Glomerular endothelial cell (primary cell): ENCODE measurements around the gene THSD7A. TPM values are rescaled to one million over a fixed set of nuclear protein-coding genes. Genes with fewer than 3 reads are reported as not detected.
"Not testable (repeated sequence)": the region's sequence is repeated elsewhere in the genome, so short reads cannot be mapped to it uniquely, and the experiment has no call there.

Source experiments
- DNase-seq: peaks from one replicate; pipeline ENCODE4 v3.0.0-alpha.2; 2011; ENCODE audit warnings: low read depth, low spot score; ENCODE audit errors: extremely low read depth
- total RNA-seq: library from RNA; depleted of rRNA; stranded (reverse); fragments of >200 nt; gene quantifications from 2 replicates; pipeline ENCODE4 v1.2.3, GENCODE V29; 2015

The THSD7A gene
- total RNA-seq, 1 donor from 2014 or later, result 31.6 TPM

DNA sequence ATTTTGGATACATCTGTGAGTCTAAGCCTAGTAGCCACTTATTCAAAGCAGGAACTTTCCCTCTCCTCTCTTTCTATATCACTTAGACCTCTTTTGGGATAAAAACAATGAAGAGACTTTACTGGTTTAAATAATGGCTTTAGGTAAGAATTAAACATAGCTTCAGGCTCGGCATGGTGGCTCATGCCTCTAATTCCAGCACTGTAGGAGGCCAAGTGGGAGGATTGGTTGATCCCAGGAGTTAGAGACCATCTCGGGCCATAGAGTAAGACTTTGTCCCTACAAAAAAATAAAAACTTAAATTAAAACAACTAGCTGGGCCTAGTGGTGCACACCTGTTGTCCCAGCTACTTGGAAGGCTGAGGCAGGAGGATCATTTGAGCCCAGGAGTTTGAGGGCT lies 304.3 kb downstream of the THSD7A start:
- no peak for DNase-seq

DNA sequence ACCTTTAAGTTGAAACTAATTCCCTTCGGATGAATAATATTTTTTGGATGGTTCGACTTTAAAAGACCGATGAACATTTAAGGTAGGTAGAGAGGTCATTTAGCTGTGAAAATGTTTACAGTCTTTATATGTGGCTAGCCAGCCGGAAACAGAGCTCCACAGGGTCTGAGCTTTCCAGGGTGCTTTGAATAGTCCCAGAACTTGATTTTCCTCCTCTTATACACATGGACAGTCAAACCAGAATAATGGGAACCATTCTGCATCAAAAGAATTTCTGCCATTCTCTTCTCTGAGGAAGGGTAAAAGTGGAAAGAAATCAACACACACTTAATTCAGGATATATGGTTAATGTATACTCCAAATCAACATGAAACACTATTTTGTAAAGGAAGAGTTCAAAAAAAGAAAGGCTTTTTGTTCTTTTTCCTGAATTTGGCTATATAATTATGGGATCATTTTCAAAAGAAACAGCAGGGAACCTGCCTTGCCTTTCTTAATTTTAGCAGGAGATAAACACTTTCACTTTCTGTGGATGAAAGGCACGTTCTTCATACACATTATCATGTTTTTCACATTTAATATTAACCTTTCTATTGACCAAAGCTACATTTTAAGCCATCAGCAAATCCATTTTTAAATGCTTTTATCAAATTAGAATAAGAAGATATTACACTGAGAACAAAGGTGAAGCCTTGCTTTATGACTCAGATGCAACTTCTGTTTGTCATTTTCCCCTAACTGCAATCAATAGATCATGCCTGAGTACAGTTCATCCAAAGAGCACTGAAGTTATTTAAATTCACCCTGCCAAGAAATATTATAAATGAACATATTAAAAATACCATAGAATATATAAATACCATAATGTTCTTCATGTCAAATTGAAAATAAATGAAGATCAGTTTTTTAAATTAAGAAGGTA lies 307.3 kb downstream of the THSD7A start:
- no peak for DNase-seq

DNA sequence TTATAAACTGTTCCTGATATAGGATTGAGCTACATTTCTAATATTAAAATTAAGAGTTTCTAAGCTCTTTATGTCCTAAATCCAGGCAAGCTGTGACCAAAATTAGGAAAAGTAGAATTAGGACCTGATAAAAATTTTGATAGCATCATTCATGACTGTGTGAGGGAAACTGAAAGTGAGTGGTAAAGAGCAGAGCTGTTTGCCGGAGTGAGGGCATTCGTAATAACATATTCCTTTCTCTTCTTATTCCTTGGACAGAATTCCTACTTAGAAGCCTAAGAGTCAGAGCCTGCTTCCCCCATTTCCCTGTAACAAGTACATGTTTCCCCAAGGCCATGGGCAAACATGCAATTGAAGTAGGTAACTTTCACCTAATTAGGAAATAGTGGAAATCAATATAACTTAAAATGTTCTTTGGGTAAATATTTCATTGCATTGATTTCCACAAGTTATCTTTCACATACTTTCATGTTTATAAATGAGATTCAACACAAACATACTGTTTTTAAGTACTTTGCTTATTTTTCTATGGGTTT lies 310.0 kb downstream of the THSD7A start:
- DNase-seq, result not testable (repeated sequence)

DNA sequence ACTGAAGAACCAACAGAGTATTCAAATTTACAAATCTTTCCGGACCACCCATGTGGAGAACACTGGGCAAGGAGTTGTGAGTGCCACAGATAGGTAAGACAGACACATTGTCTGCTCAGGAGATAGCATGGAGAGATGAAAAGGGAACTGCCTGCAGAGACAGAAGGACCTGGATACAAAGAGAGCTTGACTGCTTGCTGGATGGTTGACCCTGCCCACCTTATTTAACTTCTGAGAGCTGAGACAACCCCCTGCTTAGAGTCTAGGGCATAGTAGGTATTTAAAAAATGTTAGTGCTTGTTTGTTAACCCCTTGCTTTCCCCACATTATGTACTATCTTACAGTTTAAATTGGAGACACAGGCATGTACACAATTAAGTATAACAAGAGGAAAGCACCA lies 314.1 kb downstream of the THSD7A start:
- no peak for DNase-seq

DNA sequence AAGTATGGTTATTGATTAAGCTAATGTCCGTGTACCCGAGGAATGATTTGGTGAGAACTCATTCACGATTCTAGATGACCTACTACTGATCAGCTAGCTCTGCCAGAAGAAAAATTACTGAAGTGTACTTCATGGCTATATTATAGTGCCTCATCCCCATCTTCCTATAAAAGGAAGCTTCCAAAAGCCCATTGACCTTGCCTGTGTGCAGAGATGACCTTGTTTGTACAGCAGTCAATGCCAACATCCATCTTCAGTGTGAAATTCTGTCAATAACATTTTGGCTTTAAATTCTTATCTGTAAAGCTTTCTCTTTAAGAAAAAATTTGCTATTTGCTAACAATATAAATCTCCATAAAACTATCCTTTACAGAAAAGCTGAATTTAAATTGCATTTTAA lies 315.7 kb downstream of the THSD7A start:
- no peak for DNase-seq

DNA sequence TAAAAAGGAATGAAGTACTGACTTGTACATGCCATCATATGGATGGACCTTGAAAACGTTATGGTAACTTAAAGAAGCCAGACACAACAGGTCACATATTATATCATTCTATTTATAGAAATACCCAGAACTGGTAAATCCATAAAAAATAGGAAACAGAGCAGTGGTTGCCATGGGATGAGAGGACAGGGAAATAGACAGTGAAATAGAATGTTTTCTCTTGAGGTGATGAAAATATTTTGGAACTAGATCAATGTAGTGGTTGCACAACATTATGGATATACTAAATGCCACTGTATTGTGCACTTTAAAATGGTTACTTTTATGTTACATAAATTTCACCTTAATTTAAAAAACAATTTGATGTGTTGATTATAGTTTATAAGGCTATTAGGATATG lies 318.5 kb downstream of the THSD7A start:
- no peak for DNase-seq

DNA sequence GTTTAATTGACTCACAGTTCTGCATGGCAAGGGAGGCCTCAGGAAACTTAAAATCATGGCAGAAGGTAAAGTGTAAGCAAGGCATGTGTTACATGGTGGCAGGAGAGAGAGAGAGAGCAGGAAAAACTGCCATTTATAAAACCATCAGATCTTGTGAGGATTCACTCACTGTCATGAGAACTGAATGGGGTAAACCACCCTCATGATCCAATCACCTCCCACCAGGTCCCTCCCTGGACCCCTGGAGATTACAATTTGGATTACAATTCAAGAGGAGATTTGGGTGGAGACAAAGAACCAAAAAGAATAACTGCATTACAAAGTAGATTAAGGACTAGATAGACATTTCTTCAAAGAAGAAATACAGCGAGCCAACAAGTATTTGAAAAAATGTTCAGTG lies 324.1 kb downstream of the THSD7A start:
- no peak for DNase-seq

DNA sequence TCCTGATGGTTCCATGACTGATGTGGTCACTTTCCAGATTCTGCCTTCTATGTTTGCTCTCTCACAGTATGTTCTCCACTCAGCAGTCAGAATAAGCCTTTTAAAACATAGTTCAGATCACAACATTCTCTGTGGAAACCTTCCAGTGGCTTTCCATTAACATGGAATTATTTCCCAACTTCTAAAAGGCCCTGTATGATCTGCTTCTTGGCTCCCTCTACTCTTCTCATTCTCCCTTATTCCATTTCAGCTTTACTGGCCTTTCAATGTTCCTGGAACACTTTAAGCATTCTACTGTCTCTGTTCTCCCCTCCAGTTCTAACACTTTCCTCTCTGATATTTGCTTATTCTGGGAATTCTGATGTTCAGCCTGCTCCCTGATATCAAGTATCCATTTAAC lies 325.6 kb downstream of the THSD7A start:
- no peak for DNase-seq

DNA sequence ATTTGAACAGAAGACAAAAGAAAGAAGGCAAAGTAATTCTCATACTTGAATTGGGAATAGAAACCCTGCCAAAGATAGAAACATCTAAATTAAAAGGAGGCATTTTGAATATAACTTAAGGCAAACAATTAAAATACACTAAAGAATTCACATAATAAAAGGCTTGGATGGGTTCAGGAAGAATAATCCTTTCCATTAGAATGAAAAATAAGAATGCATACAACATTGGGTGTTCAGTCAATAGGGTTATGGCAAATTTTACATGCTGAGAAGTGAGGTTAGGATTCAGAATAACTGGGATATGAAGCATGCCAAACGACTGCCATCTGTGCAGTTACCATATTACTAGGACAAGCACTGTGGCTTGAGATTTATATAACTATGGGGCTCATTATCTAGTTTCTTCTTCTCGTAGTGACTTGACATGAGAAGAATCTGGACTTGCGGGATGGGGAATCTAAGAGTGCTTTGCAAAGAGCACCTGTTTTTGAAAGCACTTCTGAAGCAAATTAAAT lies 326.5 kb downstream of the THSD7A start:
- DNase-seq, result no peak

DNA sequence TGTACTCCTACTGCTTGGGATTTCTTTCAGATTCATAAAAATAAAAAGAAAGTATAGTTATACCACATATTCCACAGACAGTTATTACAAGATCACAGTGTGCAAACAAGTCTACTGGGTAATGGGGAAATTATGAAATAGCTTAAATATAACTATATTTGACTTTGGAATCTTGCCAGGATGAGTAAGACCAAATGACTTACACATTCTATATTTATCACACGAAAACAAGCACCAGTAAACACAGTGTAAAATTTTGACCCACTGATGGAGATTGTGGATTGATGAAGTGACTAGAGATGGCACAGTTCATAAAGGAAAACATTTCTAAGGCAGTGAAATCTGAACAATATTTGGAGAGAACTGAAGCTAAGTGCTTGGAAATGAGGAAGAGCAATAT lies 339.7 kb downstream of the THSD7A start:
- no peak for DNase-seq

DNA sequence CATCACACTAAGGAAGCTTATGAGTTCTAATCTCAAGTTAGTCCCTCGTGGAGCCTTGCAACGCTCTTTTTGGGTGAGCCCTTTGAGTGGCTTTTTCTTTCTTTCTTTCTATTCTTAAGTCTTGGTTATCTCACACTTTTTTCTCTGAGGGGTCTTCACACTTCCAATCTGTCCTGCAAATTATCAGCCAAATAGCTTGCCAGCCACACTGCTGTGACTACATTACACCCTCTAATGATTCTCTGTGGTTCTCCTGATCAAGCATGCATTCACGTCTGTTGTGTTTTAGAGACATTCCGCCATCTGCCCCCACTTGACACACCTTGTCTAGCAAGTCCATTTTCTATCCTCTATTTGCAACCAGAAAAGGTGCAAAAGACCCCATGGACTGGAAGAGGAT lies 340.2 kb downstream of the THSD7A start:
- DNase-seq, result no peak

DNA sequence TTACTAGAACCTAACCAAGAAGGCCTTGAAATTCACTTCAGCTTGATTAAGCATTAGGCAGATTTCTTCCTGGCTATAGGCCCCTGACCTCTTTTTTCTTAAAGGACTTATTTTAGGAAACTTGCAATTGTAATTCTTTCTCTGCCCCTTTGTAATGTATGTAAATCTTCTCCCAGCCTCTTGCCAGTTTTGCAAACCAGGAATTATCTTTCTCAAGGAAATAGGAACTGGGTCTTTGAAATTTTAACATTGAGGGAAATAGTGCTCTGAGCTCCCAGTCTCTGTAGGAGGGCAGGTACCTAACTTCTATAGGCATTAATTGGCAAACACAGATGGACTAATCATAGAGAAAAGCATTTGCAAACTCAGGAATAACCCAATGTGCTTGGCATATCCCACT lies 342.7 kb downstream of the THSD7A start:
- no peak for DNase-seq

DNA sequence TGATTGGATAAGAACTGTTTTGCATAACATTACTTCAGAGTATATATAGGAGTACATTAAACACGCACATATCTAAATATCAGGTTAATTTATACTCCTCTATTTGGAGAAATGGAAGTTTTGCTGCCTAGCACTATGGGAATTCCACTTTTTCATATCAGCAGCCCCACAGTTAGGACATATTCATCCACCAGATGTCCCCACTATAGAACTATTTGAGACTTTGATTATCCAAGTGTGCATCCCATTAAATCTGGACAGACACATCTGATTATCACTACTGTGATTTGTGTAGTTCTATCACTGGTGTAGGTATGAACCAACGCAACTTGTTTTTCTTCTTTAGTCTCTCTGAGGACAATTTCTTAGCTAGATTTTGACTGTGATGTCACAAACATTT lies 345.7 kb downstream of the THSD7A start:
- DNase-seq, result no peak

DNA sequence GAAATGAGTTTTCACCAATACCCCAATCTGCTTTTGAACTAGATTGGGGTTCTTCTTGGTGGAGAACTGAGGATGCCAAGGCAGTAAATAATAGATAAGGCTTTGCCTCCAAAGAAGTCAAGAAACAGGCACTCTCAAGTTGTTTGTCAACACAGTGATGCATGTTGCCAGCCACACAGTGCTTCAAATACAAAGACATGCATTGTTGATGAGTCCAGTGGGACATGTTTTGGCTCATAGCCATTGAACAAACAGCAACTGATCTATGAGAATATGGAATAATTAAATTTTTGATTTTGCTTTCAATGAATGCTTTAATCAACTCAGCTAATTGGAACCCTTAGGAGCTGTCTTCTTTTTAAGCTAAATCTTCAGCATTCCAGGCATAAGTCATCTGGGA lies 346.4 kb downstream of the THSD7A start:
- DNase-seq, result no peak

DNA sequence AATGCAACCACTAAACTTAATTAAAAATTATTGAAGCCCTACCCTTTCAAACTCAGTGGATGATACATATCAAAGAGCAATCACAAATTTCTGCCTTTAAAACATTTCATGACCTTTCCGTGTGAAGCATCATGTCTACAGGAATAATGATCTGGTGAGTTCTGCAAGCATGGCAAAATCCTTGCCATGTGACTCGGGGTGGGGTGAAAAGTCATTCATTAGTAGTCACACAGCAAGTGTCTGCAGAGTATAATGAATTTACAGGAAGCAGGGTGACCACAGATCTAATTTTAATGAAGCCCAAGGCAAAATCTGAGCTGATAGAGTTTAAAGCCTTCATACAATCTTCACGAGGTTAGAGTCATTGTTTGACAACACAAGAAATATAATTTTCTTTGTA lies 351.9 kb downstream of the THSD7A start:
- DNase-seq, result no peak

DNA sequence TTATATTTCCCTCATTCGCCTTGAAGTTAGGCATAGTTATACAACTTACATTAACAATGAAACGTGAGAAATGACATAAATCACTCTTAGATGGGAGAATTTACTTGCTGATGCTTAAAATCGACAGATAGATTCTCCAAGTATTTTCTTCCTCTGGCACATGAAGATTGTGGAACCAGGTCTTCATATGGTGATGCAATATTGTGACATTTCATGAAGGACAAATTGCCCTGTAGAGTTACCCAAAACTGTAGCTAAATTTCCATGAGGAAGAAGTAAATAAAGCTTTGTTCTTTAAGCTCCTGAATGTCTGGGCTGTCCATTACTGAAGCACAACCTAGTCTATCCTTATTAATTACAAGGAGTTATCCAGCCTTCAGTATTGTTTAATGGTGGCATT lies 353.1 kb downstream of the THSD7A start:
- DNase-seq, result no peak

DNA sequence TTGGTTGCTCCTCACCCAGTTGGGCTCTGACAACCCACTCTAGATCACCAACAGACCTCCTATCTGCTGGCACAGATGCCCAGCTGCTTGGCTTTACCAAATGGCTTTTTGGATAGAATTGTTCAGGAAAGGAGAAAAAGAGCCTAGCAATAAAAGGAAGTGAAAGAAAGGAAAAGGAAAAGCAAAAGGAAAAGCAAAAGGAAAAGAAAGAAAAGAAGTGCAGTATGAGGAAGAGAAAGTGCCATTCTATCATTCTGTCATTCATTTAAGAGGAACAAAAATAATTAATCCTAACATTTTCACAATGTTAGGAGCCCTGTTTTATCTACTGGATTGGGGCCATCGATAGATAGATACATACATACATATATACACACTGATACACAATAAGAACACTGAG lies 353.6 kb downstream of the THSD7A start:
- no peak for DNase-seq

DNA sequence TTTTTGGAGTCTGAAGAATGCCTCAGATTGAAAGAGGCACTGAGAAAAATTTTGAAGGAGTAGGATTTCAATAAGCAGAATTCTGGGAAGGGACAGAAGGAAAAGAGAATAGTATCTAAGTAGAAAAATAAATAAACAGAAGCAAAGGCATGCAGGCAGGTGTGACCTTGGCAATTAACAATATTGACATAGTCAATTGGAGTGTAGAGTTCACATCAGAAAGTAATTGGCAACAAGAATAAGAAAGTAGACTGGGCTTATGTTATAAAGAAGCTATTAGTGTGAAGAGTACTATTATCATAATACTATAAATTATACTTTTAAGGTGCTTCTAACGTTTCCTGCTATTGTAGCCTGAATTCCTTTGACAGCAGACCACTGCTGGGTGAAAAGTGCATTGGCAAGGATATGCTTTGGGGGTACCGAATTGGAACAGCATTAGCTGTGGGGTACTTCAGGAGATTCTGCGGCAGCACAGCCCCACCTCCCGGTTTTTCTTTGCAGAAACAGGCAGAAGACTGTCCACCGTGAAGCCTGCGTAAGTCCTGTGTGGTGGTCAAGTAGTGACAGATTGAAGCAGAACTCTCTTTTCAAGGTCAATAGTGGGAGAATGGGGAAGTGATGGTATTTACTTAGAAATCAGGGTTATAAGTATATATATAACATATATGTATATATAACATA lies 357.0 kb downstream of the THSD7A start:
- DNase-seq, result no peak

DNA sequence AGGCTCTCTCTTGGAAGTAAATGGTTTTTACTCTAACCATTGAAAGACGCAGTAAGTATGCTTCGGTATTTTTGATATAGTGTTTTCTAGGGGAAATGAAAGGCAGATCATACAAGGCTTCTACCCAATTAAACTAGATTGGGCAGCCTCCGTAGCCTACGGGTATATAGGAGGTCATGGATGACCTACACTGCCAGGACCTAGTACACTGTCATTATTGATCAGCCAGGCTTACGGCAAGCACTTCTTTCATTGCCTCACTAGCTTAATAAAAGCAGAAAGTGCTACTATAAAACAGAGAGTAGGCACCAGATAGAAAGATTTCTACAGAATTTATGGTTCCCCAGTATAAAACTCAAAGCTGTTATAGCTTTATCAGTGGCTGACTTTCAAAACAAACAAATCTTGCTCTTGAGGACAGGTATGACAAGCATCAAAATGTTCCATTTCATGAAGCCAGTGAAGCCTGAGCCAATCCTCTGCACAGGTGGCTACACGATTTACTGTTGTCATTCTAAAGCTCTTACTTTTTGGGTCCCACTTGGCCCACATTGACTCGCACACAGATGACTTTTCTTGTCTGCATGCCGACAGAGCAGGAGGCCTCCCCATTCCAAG lies 358.1 kb downstream of the THSD7A start:
- no peak for DNase-seq

DNA sequence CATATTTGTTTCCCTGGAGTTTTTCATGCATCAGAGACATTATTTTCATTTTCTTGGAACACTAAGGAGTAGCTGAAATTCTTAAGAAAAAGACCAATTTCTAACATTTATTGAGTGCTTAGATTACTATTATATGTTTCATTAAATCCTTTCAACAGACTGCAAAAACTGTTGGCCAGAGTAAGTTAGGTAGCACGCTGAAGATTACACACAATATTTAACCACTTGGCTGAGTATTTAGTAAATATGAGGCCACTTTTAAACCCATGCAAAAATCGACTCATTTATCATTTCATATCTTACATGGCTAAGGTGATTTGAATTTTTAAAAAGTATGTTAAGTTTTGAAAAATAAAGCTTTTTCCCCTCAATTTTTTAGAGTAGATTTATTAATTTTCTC lies 358.8 kb downstream of the THSD7A start:
- DNase-seq, result no peak

DNA sequence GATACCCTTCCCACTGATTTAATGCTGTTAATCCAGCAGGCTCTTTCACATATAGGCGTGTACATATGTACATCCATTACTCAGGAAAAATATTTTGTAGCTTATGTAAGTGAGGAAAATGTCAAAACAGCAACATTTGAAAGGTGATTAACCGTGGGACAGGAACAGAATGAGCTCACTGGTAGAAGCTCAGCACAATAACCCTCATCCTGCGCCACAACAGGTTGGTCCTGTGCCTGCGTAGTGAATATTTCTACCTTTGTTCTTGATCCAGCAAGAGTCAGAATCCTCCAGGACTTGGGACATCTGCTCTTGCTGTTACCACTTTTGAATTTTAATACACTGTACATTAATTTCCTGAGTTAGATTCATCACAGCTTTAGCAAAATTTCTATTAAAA lies 359.4 kb downstream of the THSD7A start:
- no peak for DNase-seq
